HL-60 (cell line): ENCODE measurements around the gene DVL3.
A peak's percentile ranks its signal among the peaks of the same experiment; 100 is the strongest.

Source experiments
- DNase-seq, 2 experiments: peaks; one replicate each; pipeline ENCODE4 v3.0.0-alpha.2; 2010 to 2020; ENCODE audit warnings: low read depth in 1 of 2, low spot score in 1 of 2
- H3K27ac ChIP-seq: fragments of 250-450 bp; sonication (Bioruptor Pico); replicated peaks from 2 replicates; pipeline ENCODE4 v1.5.1; 2020; ENCODE audit warnings: mild to moderate bottlenecking, moderate library complexity
- H3K27me3 ChIP-seq: fragments of 250-450 bp; sonication (Bioruptor Pico); 2 replicates; pipeline ENCODE4 v1.5.1; 2021; ENCODE audit warnings: mild to moderate bottlenecking, moderate library complexity; ENCODE audit not compliant: insufficient read depth, poor library complexity, severe bottlenecking
- H3K4me3 ChIP-seq: replicated peaks from 2 replicates; pipeline ENCODE4 v1.5.1; 2011; ENCODE audit warnings: mild to moderate bottlenecking, control low read depth, low read length; ENCODE audit not compliant: insufficient read depth
- GABPA ChIP-seq: IDR thresholded peaks from 2 replicates; pipeline ENCODE4 v1.6.1; 2012; ENCODE audit warnings: low read depth
- POLR2AphosphoS5 ChIP-seq: IDR thresholded peaks from 2 replicates; pipeline ENCODE4 v1.6.1; 2012; ENCODE audit warnings: low read depth
- SPI1 ChIP-seq: IDR thresholded peaks from 2 replicates; pipeline ENCODE4 v1.6.1; 2012; ENCODE audit warnings: low read depth, mild to moderate bottlenecking, borderline replicate concordance
- TF ChIP-seq, protein P1 (sequence below): IDR thresholded peaks from one replicate; pipeline ENCODE4 v1.5.1; 2011; ENCODE audit warnings: low read length, control low read depth, inconsistent platforms; ENCODE audit not compliant: insufficient read depth
- TF ChIP-seq, protein P2 (sequence below): IDR thresholded peaks from 2 replicates; pipeline ENCODE4 v1.6.1; 2012; ENCODE audit warnings: low read depth; ENCODE audit not compliant: insufficient replicate concordance

Gene DVL3

DNA sequence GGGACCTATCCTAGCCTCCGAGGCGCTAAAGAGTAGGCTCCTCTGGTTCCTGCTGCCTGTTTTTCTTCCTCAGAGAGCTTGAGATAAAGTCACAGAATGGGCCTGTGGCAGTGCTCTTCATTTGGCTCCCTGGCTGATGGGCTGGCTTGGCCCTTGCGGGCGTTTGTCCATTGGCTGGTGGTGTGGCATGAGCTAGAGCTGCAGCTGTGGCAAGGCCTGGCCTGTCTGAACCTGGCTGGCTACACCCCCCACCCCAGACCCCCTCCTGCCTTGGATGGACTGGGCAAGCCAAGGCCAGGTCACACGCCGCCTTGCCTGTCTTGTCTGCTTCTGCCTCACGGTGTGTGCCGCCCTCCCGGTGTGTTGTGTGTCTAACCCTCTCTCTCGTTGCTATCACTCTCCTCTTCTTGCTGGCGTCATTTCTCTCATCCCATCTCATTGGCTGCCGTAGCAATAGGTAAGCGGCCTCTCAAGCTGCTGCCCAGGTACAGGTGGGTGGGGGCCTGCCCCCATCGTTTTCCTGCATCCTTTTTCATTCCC is 22.7 kb downstream of the DVL3 start:
- DNase-seq = no peak
- Histone ChIP-seq H3K27ac (no peak overlapping the region), H3K27me3 (no peaks in the 10 kb centered on the region), H3K4me3 (no peak overlapping the region)
- TF ChIP-seq, protein P1, sequence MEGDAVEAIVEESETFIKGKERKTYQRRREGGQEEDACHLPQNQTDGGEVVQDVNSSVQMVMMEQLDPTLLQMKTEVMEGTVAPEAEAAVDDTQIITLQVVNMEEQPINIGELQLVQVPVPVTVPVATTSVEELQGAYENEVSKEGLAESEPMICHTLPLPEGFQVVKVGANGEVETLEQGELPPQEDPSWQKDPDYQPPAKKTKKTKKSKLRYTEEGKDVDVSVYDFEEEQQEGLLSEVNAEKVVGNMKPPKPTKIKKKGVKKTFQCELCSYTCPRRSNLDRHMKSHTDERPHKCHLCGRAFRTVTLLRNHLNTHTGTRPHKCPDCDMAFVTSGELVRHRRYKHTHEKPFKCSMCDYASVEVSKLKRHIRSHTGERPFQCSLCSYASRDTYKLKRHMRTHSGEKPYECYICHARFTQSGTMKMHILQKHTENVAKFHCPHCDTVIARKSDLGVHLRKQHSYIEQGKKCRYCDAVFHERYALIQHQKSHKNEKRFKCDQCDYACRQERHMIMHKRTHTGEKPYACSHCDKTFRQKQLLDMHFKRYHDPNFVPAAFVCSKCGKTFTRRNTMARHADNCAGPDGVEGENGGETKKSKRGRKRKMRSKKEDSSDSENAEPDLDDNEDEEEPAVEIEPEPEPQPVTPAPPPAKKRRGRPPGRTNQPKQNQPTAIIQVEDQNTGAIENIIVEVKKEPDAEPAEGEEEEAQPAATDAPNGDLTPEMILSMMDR = no peak
- TF ChIP-seq, protein P2, sequence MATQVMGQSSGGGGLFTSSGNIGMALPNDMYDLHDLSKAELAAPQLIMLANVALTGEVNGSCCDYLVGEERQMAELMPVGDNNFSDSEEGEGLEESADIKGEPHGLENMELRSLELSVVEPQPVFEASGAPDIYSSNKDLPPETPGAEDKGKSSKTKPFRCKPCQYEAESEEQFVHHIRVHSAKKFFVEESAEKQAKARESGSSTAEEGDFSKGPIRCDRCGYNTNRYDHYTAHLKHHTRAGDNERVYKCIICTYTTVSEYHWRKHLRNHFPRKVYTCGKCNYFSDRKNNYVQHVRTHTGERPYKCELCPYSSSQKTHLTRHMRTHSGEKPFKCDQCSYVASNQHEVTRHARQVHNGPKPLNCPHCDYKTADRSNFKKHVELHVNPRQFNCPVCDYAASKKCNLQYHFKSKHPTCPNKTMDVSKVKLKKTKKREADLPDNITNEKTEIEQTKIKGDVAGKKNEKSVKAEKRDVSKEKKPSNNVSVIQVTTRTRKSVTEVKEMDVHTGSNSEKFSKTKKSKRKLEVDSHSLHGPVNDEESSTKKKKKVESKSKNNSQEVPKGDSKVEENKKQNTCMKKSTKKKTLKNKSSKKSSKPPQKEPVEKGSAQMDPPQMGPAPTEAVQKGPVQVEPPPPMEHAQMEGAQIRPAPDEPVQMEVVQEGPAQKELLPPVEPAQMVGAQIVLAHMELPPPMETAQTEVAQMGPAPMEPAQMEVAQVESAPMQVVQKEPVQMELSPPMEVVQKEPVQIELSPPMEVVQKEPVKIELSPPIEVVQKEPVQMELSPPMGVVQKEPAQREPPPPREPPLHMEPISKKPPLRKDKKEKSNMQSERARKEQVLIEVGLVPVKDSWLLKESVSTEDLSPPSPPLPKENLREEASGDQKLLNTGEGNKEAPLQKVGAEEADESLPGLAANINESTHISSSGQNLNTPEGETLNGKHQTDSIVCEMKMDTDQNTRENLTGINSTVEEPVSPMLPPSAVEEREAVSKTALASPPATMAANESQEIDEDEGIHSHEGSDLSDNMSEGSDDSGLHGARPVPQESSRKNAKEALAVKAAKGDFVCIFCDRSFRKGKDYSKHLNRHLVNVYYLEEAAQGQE = no peak
- no peak for TF ChIP-seq POLR2AphosphoS5

DNA sequence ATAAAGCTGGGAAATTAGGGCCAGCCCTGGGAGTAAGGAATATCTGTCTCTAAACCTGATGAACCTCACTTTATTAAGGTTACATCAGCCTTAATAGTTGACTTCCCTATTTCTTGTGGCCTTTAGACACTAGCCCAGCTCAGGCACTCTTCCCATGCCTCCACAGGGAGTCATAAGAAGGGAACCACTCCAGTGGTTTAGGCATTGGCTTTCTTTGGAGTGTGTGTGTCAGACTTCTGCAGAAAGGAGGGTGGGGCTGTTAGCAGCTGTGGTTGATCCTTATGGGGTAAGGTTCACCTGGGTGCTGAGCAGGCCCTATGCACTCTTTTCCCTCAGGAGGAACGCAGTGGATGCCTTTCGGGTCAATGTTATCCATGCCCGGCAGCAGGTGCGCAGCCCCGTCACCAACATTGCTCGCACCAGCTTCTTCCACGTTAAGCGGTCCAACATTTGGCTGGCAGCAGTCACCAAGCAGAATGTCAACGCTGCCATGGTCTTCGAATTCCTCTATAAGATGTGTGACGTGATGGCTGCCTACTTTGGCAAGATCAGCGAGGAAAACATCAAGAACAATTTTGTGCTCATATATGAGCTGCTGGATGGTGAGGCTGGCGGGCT is 23.5 kb downstream of the DVL3 start:
- no peak overlapping the region for H3K27ac ChIP-seq
- H3K27me3 ChIP-seq = no peaks in the 10 kb centered on the region
- no peak for DNase-seq
- no peak for TF ChIP-seq GABPA
- TF ChIP-seq SPI1 = peak; percentile 24; the same call in 1 of the 2 replicates
- no peak overlapping the region for H3K4me3 ChIP-seq

DNA sequence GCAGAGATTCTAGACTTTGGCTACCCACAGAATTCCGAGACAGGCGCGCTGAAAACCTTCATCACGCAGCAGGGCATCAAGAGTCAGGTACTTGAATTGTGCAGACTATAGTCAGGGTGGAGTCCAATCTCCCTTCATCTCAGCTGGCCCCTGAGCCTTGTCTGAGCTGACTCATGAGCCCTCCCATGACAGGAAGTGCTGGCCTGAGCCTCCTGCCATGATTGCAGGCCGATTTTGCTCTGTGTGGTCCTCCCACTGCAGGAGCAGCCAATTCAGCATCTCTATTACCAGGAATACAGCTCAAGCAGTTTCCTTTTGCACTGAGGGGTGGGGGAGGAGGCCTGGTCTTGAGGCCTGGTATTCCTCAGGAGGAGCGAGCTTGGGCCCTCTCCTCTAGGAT is 25.0 kb downstream of the DVL3 start:
- Histone ChIP-seq H3K27ac (no peak overlapping the region), H3K4me3 (no peak overlapping the region), H3K27me3 (no peaks in the 10 kb centered on the region)
- TF ChIP-seq SPI1 (no peak), POLR2AphosphoS5 (no peak), GABPA (no peak)
- TF ChIP-seq, protein P2 = no peak
- TF ChIP-seq, protein P1 = no peak
- DNase-seq = no peak

DNA sequence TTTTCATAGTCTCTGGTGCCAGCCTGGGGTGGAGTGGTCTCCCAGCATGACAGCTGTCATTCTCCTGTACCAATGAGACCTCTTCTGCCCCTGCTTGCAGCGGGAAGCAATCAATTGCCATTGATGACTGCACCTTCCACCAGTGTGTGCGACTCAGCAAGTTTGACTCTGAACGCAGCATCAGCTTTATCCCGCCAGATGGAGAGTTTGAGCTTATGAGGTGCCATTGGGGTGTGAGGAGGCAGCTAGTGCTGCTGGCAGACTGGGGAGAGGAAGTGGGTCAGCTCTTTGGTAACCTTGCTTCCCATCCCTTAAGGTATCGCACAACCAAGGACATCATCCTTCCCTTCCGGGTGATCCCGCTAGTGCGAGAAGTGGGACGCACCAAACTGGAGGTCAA is 26.4 kb downstream of the DVL3 start:
- no peak overlapping the region for H3K4me3 ChIP-seq
- DNase-seq = no peak
- no peak for TF ChIP-seq SPI1
- TF ChIP-seq, protein P1 = no peak
- no peak for TF ChIP-seq POLR2AphosphoS5
- TF ChIP-seq, protein P2 = no peak
- no peaks in the 10 kb centered on the region for H3K27me3 ChIP-seq
- H3K27ac ChIP-seq = no peak overlapping the region
